ENCODE results near the gene AP1S2.

The AP1S2 gene

DNA sequence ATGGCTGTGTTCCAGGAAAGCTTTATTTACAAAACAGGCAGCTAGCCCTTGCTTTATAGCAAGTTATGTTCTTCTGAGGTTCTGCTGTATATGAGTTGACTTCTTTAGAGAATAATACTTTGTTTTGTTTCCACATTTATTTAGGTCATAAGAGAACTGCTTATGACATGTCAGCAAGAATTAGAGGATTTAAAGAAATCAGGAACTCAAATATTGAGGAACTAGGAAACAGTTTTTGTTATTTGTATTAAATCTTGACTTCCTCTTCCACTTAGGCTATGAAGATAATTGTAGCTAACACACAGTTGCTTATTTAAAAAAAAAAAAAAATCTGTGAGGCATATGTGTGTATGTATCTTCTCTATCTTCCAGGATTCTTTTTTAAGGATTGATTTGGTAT is 50.0 kb downstream of the AP1S2 start:
- H3K36me3 ChIP-seq (ENCODE audit: insufficient read depth, low read length), result peaks cover 19% of the 10 kb centered on the region
- no peak overlapping the region for H3K9ac ChIP-seq (ENCODE audit: low read depth, low read length)
- H4K20me1 ChIP-seq (ENCODE audit: insufficient read depth, low read length), result no peaks in the 10 kb centered on the region
- H3K27me3 ChIP-seq (ENCODE audit: insufficient read depth, low read length, poor library complexity), result no peaks in the 10 kb centered on the region
- DNase-seq, result no peak
- H3K27ac ChIP-seq (ENCODE audit: low read length), result no peak overlapping the region
- no peaks in the 10 kb centered on the region for H3K9me3 ChIP-seq (ENCODE audit: insufficient read depth, low read length, severe bottlenecking)
- H3K79me2 ChIP-seq (ENCODE audit: insufficient read depth, low read length), result no peaks in the 10 kb centered on the region
- H3K4me2 ChIP-seq (ENCODE audit: insufficient read depth, low read length), result no peak overlapping the region
- TF ChIP-seq, protein P1, sequence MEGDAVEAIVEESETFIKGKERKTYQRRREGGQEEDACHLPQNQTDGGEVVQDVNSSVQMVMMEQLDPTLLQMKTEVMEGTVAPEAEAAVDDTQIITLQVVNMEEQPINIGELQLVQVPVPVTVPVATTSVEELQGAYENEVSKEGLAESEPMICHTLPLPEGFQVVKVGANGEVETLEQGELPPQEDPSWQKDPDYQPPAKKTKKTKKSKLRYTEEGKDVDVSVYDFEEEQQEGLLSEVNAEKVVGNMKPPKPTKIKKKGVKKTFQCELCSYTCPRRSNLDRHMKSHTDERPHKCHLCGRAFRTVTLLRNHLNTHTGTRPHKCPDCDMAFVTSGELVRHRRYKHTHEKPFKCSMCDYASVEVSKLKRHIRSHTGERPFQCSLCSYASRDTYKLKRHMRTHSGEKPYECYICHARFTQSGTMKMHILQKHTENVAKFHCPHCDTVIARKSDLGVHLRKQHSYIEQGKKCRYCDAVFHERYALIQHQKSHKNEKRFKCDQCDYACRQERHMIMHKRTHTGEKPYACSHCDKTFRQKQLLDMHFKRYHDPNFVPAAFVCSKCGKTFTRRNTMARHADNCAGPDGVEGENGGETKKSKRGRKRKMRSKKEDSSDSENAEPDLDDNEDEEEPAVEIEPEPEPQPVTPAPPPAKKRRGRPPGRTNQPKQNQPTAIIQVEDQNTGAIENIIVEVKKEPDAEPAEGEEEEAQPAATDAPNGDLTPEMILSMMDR (IDR thresholded peaks at IDR 0.05; ENCODE audit: borderline replicate concordance, extremely low read depth, low read length, poor library complexity, severe bottlenecking), result no peak
- TF ChIP-seq EZH2 (IDR thresholded peaks at IDR 0.05; ENCODE audit: borderline replicate concordance, low read depth, low read length, severe bottlenecking), result no peak
- no peak for ATAC-seq (ENCODE audit: insufficient read depth, low read depth)
- no peaks in the 10 kb centered on the region for H3K4me1 ChIP-seq (ENCODE audit: insufficient read depth, low read length)
- no peak overlapping the region for H2AFZ ChIP-seq (ENCODE audit: low read depth, low read length)
- H3K4me3 ChIP-seq (ENCODE audit: low read depth in 1 of 2, low read length in 2 of 2), result no peak overlapping the region

DNA sequence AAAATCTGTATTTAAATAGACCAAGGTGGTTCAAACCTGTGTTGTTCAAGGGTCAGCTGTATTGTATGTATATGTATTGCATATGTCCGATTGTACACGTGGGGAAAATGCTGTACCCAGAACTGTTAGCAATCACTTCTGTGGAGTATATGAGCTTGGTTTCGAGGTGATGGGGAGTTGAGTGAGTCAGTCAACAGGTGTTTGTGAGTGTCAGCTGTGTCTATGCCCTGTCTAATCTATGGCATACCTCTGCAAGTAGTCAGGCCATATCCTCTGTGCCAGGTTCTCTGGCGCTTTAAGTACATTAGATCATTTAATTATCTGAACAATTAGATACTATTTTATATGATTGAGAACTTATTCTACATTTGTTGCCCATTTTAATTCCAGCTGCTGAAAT is 56.9 kb downstream of the AP1S2 start:
- Histone ChIP-seq H3K27ac (ENCODE audit: low read length) (no peak overlapping the region), H3K27me3 (ENCODE audit: insufficient read depth, low read length, poor library complexity) (no peaks in the 10 kb centered on the region), H3K9ac (ENCODE audit: low read depth, low read length) (no peak overlapping the region), H3K4me3 (ENCODE audit: low read depth in 1 of 2, low read length in 2 of 2) (no peak overlapping the region), H2AFZ (ENCODE audit: low read depth, low read length) (no peak overlapping the region), H3K36me3 (ENCODE audit: insufficient read depth, low read length) (peaks cover 8% of the 10 kb centered on the region), H3K9me3 (ENCODE audit: insufficient read depth, low read length, severe bottlenecking) (no peaks in the 10 kb centered on the region), H3K79me2 (ENCODE audit: insufficient read depth, low read length) (peaks cover 13% of the 10 kb centered on the region), H3K4me1 (ENCODE audit: insufficient read depth, low read length) (peaks cover 2% of the 10 kb centered on the region; the same call in 1 of the 2 replicates), H3K4me2 (ENCODE audit: insufficient read depth, low read length) (no peak overlapping the region), H4K20me1 (ENCODE audit: insufficient read depth, low read length) (no peaks in the 10 kb centered on the region)
- TF ChIP-seq, protein P1 (IDR thresholded peaks at IDR 0.05; ENCODE audit: borderline replicate concordance, extremely low read depth, low read length, poor library complexity, severe bottlenecking), result no peak
- DNase-seq, result no peak
- ATAC-seq (ENCODE audit: insufficient read depth, low read depth), result no peak

DNA sequence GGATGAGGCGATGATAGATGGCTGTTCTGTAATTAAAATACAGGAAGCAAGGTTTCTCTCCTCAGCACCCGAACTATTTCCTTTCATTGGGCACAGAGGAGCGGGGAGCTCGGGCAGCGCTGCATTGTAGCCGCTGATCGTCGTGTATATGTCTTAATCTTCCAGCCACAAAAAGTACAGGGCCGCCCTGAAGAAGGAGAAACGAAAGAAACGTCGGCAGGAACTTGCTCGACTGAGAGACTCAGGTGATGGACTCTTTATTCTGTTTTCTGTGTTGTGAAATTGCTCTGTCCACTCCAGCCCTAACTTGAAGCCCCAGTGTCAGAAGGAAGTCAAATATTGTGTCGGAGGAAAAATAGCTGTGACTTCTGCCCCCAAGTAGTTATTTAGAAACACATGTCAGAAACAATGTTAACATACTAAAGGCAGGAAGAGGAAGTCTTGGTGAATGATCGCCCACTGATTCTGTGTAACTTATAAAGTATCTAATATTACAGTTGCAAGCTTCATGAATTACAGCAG is 63.8 kb downstream of the AP1S2 start:
- DNase-seq, result no peak
- no peaks in the 10 kb centered on the region for H3K27me3 ChIP-seq (ENCODE audit: insufficient read depth, low read length, poor library complexity)
- H3K9me3 ChIP-seq (ENCODE audit: insufficient read depth, low read length, severe bottlenecking), result no peaks in the 10 kb centered on the region
- peaks cover 6% of the 10 kb centered on the region; the same call in 1 of the 2 replicates for H3K36me3 ChIP-seq (ENCODE audit: insufficient read depth, low read length)
- peak overlapping the region; percentile 64 for H3K27ac ChIP-seq (ENCODE audit: low read length)
- peak overlapping the region; percentile 84 for H3K4me2 ChIP-seq (ENCODE audit: insufficient read depth, low read length)
- H3K4me3 ChIP-seq (ENCODE audit: low read depth in 1 of 2, low read length in 2 of 2), result peak overlapping the region; percentile 41 to 78; a peak in 3 of 4 replicates
- H4K20me1 ChIP-seq (ENCODE audit: insufficient read depth, low read length), result no peaks in the 10 kb centered on the region
- no peak; the same call in 1 of the 3 replicates for ATAC-seq (ENCODE audit: insufficient read depth, low read depth)
- peak overlapping the region; percentile 61 for H3K9ac ChIP-seq (ENCODE audit: low read depth, low read length)
- H3K79me2 ChIP-seq (ENCODE audit: insufficient read depth, low read length), result peaks cover 18% of the 10 kb centered on the region
- peaks cover 23% of the 10 kb centered on the region for H3K4me1 ChIP-seq (ENCODE audit: insufficient read depth, low read length)
- TF ChIP-seq EZH2 (IDR thresholded peaks at IDR 0.05; ENCODE audit: borderline replicate concordance, low read depth, low read length, severe bottlenecking), result no peak
- TF ChIP-seq, protein P1 (IDR thresholded peaks at IDR 0.05; ENCODE audit: borderline replicate concordance, extremely low read depth, low read length, poor library complexity, severe bottlenecking), result no peak
- H2AFZ ChIP-seq (ENCODE audit: low read depth, low read length), result peak overlapping the region; percentile 71

Measured in DND-41 (cell line).